KMS-11 (cell line): ENCODE data around the gene FADS2.

Source experiments
- H2AFZ ChIP-seq: fragments of 200-600 bp; sonication (generic); 2 replicates; pipeline ENCODE4 v1.6.1; 2016; ENCODE audit warnings: antibody characterized with exemption, mixed run types, low read depth
- H3K27ac ChIP-seq: fragments of 200-600 bp; sonication (generic); 2 replicates; pipeline ENCODE4 v1.6.1; 2016; ENCODE audit warnings: mild to moderate bottlenecking, mixed run types
- H3K27me3 ChIP-seq: fragments of 200-600 bp; sonication (generic); 2 replicates; pipeline ENCODE4 v1.6.1; 2017; ENCODE audit warnings: mild to moderate bottlenecking, low read depth, mixed run types, moderate library complexity; ENCODE audit not compliant: insufficient read depth
- H3K36me3 ChIP-seq: fragments of 200-600 bp; sonication (generic); 2 replicates; pipeline ENCODE4 v1.6.1; 2017; ENCODE audit warnings: mild to moderate bottlenecking, mixed run types; ENCODE audit not compliant: insufficient read depth
- H3K4me1 ChIP-seq: fragments of 200-600 bp; sonication (generic); 2 replicates; pipeline ENCODE4 v1.6.1; 2016; ENCODE audit warnings: mild to moderate bottlenecking, low read depth, mixed run types; ENCODE audit not compliant: poor library complexity, severe bottlenecking
- H3K4me2 ChIP-seq: fragments of 200-600 bp; sonication (generic); 2 replicates; pipeline ENCODE4 v1.7.0; 2016; ENCODE audit warnings: mild to moderate bottlenecking, mixed run types
- H3K4me3 ChIP-seq: fragments of 200-600 bp; sonication (generic); IDR thresholded peaks from 2 replicates; pipeline ENCODE4 v1.6.1; 2017; ENCODE audit warnings: low read depth, low read length, mixed read lengths; ENCODE audit not compliant: insufficient read depth
- H3K79me2 ChIP-seq: fragments of 200-600 bp; sonication (generic); 2 replicates; pipeline ENCODE4 v1.6.1; 2016; ENCODE audit warnings: low read depth, mixed run types; ENCODE audit not compliant: insufficient read depth
- H3K9ac ChIP-seq: fragments of 200-600 bp; sonication (generic); 2 replicates; pipeline ENCODE4 v1.6.1; 2016; ENCODE audit warnings: mild to moderate bottlenecking, mixed run types
- H4K20me1 ChIP-seq: fragments of 200-600 bp; sonication (generic); 2 replicates; pipeline ENCODE4 v1.6.1; 2016; ENCODE audit warnings: mild to moderate bottlenecking, mixed run types; ENCODE audit not compliant: insufficient read depth
- CTCF ChIP-seq: fragments of 200-600 bp; sonication (generic); conservative IDR thresholded peaks from 2 replicates; pipeline ENCODE4 v1.6.1; 2017; ENCODE audit warnings: low read depth, mild to moderate bottlenecking, antibody characterized with exemption, low read length, moderate library complexity, mixed read lengths

Gene FADS2

GRCh38 chr11:61866958-61867343 is 38.9 kb downstream of the FADS2 start:
- H3K4me1 ChIP-seq, result no peaks in the 10 kb centered on the region
- no peak for TF ChIP-seq CTCF
- H3K4me3 ChIP-seq, result no peak overlapping the region
- H4K20me1 ChIP-seq, result no peaks in the 10 kb centered on the region
- H3K27me3 ChIP-seq, result no peaks in the 10 kb centered on the region
- H3K9ac ChIP-seq, result no peak overlapping the region
- H2AFZ ChIP-seq, result no peak overlapping the region
- H3K79me2 ChIP-seq, result no peaks in the 10 kb centered on the region
- no peak overlapping the region for H3K27ac ChIP-seq
- H3K4me2 ChIP-seq, result no peak overlapping the region
- no peaks in the 10 kb centered on the region for H3K36me3 ChIP-seq

- no peaks in the 10 kb centered on the region for H3K27me3 ChIP-seq
- no peaks in the 10 kb centered on the region for H3K36me3 ChIP-seq
- no peak for TF ChIP-seq CTCF
- H3K79me2 ChIP-seq, result no peaks in the 10 kb centered on the region
- H3K4me2 ChIP-seq, result no peak overlapping the region
- no peaks in the 10 kb centered on the region for H4K20me1 ChIP-seq
- no peak overlapping the region for H3K9ac ChIP-seq
- H3K27ac ChIP-seq, result no peak overlapping the region
- H2AFZ ChIP-seq, result no peak overlapping the region
- H3K4me3 ChIP-seq, result no peak overlapping the region
- H3K4me1 ChIP-seq, result no peaks in the 10 kb centered on the region
Observed at GRCh38 chr11:61868571-61869428, 40.7 kb downstream of the FADS2 start.

- H2AFZ ChIP-seq, result no peak overlapping the region
- no peak overlapping the region for H3K9ac ChIP-seq
- H4K20me1 ChIP-seq, result no peaks in the 10 kb centered on the region
- no peak overlapping the region for H3K27ac ChIP-seq
- H3K27me3 ChIP-seq, result no peaks in the 10 kb centered on the region
- H3K4me1 ChIP-seq, result no peaks in the 10 kb centered on the region
- H3K79me2 ChIP-seq, result no peaks in the 10 kb centered on the region
- H3K4me2 ChIP-seq, result no peak overlapping the region
- no peak overlapping the region for H3K4me3 ChIP-seq
- no peaks in the 10 kb centered on the region for H3K36me3 ChIP-seq
- TF ChIP-seq CTCF, result no peak
Observed at GRCh38 chr11:61869429-61869707, 41.3 kb downstream of the FADS2 start.

GRCh38 chr11:61869708-61870451 is 41.8 kb downstream of the FADS2 start:
- H3K4me3 ChIP-seq, result no peak overlapping the region
- no peak for TF ChIP-seq CTCF
- H3K4me2 ChIP-seq, result no peak overlapping the region
- no peaks in the 10 kb centered on the region for H3K36me3 ChIP-seq
- no peak overlapping the region for H2AFZ ChIP-seq
- no peaks in the 10 kb centered on the region for H3K79me2 ChIP-seq
- no peak overlapping the region for H3K9ac ChIP-seq
- no peaks in the 10 kb centered on the region for H3K27me3 ChIP-seq
- H3K27ac ChIP-seq, result no peak overlapping the region
- no peaks in the 10 kb centered on the region for H4K20me1 ChIP-seq
- no peaks in the 10 kb centered on the region for H3K4me1 ChIP-seq
